ENCODE results near the gene TMED9.
A peak's percentile ranks its signal among the peaks of the same experiment; 100 is the strongest.

The TMED9 gene

DNA sequence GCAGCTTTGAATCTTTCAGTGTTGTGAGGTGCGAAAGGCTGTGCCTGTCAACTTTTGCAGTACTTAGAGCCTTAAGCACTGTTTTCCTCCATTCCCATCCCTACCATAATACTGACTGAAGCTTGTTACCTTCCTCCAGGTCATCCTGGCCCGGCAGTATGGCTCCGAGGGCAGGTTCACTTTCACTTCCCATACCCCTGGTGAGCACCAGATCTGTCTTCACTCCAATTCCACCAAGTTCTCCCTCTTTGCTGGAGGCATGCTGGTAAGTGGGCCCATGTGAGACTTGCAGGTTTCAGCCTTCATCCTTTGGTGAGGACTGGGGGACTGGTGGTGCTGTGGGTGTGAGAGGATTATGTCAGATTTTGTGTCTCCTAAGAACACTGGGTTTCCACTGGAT, 1.5 kb downstream of the TMED9 start:
- Histone ChIP-seq H3K4me3 (ENCODE audit: low read length) (peak overlapping the region; percentile 10), H3K27me3 (ENCODE audit: insufficient read depth, low read length) (peaks cover 8% of the 10 kb centered on the region), H3K9me3 (ENCODE audit: low read length) (peaks cover 2% of the 10 kb centered on the region), H3K4me1 (ENCODE audit: insufficient read depth, low read length) (peaks cover 9% of the 10 kb centered on the region), H2AFZ (ENCODE audit: low read depth, low read length) (no peak overlapping the region), H3K36me3 (ENCODE audit: insufficient read depth, low read length) (peaks cover 37% of the 10 kb centered on the region)

GRCh38 chr5:177594071-177594470, 2.1 kb downstream of the TMED9 start:
- no peak overlapping the region for H3K4me3 ChIP-seq (ENCODE audit: low read length)

GRCh38 chr5:177595026-177595585, 3.1 kb downstream of the TMED9 start:
- Histone ChIP-seq H3K4me1 (ENCODE audit: insufficient read depth, low read length) (peaks cover 9% of the 10 kb centered on the region), H3K9me3 (ENCODE audit: low read length) (peaks cover 2% of the 10 kb centered on the region), H3K4me3 (ENCODE audit: low read length) (no peak overlapping the region), H2AFZ (ENCODE audit: low read depth, low read length) (no peak overlapping the region), H3K36me3 (ENCODE audit: insufficient read depth, low read length) (peaks cover 37% of the 10 kb centered on the region), H3K27me3 (ENCODE audit: insufficient read depth, low read length) (peaks cover 4% of the 10 kb centered on the region)

More at GRCh38 chr5:177594071-177594470, 2.1 kb downstream of the TMED9 start:
- Histone ChIP-seq H2AFZ (ENCODE audit: low read depth, low read length) (no peak overlapping the region), H3K36me3 (ENCODE audit: insufficient read depth, low read length) (peaks cover 37% of the 10 kb centered on the region), H3K27me3 (ENCODE audit: insufficient read depth, low read length) (peaks cover 5% of the 10 kb centered on the region), H3K4me1 (ENCODE audit: insufficient read depth, low read length) (peaks cover 9% of the 10 kb centered on the region), H3K9me3 (ENCODE audit: low read length) (peaks cover 2% of the 10 kb centered on the region)

- H3K9me3 ChIP-seq (ENCODE audit: low read length), result peaks cover 2% of the 10 kb centered on the region
- H3K4me3 ChIP-seq (ENCODE audit: low read length), result no peak overlapping the region
These were observed 4.2 kb downstream of the TMED9 start for GRCh38 chr5:177595991-177596774.

GRCh38 chr5:177596775-177597238, 4.8 kb downstream of the TMED9 start:
- H3K4me3 ChIP-seq (ENCODE audit: low read length), result no peak overlapping the region
- H3K4me1 ChIP-seq (ENCODE audit: insufficient read depth, low read length), result peaks cover 16% of the 10 kb centered on the region
- no peaks in the 10 kb centered on the region for H3K27me3 ChIP-seq (ENCODE audit: insufficient read depth, low read length)
- peaks cover 2% of the 10 kb centered on the region for H3K9me3 ChIP-seq (ENCODE audit: low read length)
- no peak overlapping the region for H2AFZ ChIP-seq (ENCODE audit: low read depth, low read length)
- peaks cover 37% of the 10 kb centered on the region for H3K36me3 ChIP-seq (ENCODE audit: insufficient read depth, low read length)

More at GRCh38 chr5:177595991-177596774, 4.2 kb downstream of the TMED9 start:
- peaks cover 16% of the 10 kb centered on the region for H3K4me1 ChIP-seq (ENCODE audit: insufficient read depth, low read length)
- H3K36me3 ChIP-seq (ENCODE audit: insufficient read depth, low read length), result peaks cover 37% of the 10 kb centered on the region
- no peaks in the 10 kb centered on the region for H3K27me3 ChIP-seq (ENCODE audit: insufficient read depth, low read length)
- H2AFZ ChIP-seq (ENCODE audit: low read depth, low read length), result no peak overlapping the region

GRCh38 chr5:177598477-177598876, 6.5 kb downstream of the TMED9 start:
- Histone ChIP-seq H3K4me1 (ENCODE audit: insufficient read depth, low read length) (peaks cover 11% of the 10 kb centered on the region), H3K36me3 (ENCODE audit: insufficient read depth, low read length) (peaks cover 34% of the 10 kb centered on the region), H3K27me3 (ENCODE audit: insufficient read depth, low read length) (no peaks in the 10 kb centered on the region), H2AFZ (ENCODE audit: low read depth, low read length) (no peak overlapping the region), H3K4me3 (ENCODE audit: low read length) (no peak overlapping the region), H3K9me3 (ENCODE audit: low read length) (peaks cover 2% of the 10 kb centered on the region)

- H3K4me1 ChIP-seq (ENCODE audit: insufficient read depth, low read length), result peaks cover 11% of the 10 kb centered on the region
- peaks cover 20% of the 10 kb centered on the region for H3K36me3 ChIP-seq (ENCODE audit: insufficient read depth, low read length)
- no peaks in the 10 kb centered on the region for H3K27me3 ChIP-seq (ENCODE audit: insufficient read depth, low read length)
- peaks cover 2% of the 10 kb centered on the region for H3K9me3 ChIP-seq (ENCODE audit: low read length)
- peak within 1 kb of the TSS; percentile 87 for H2AFZ ChIP-seq (ENCODE audit: low read depth, low read length)
- H3K4me3 ChIP-seq (ENCODE audit: low read length), result peak within 1 kb of the TSS; percentile 76
These were observed 7.9 kb downstream of the TMED9 start, which contains the start of gene B4GALT7 for GRCh38 chr5:177599731-177600507. TSS of gene B4GALT7 (plus strand) at chr5:177600132. CDS start at chr5:177600211, 79 bp downstream.

GRCh38 chr5:177600508-177601018, 8.6 kb downstream of the TMED9 start:
- H3K27me3 ChIP-seq (ENCODE audit: insufficient read depth, low read length), result no peaks in the 10 kb centered on the region
- peak overlapping the region; percentile 6 for H2AFZ ChIP-seq (ENCODE audit: low read depth, low read length)
- H3K4me1 ChIP-seq (ENCODE audit: insufficient read depth, low read length), result peaks cover 11% of the 10 kb centered on the region
- peak overlapping the region; percentile 76 for H3K4me3 ChIP-seq (ENCODE audit: low read length)
- peaks cover 2% of the 10 kb centered on the region for H3K9me3 ChIP-seq (ENCODE audit: low read length)
- peaks cover 14% of the 10 kb centered on the region for H3K36me3 ChIP-seq (ENCODE audit: insufficient read depth, low read length)

DNA sequence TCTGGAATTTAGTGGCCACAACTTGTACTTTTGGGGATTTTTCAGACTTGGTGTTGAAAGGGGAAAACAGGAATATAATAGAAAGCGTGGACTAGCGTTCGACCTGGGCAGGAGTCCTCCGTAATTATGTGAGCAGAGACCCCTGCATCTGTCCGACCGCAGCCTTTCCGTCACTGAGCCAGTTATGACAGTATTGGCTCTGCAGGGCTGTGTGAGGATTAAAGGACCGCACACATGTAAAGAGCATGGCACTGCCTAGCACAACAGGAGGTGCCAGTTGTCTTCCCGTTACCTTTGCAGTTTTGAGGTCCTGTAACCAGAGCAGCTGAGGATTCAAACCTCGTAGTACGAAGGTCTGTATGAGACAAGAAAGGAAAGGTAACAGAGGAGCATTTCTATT, 9.1 kb downstream of the TMED9 start:
- peaks cover 2% of the 10 kb centered on the region for H3K9me3 ChIP-seq (ENCODE audit: low read length)
- peak overlapping the region; percentile 76 for H3K4me3 ChIP-seq (ENCODE audit: low read length)

DNA sequence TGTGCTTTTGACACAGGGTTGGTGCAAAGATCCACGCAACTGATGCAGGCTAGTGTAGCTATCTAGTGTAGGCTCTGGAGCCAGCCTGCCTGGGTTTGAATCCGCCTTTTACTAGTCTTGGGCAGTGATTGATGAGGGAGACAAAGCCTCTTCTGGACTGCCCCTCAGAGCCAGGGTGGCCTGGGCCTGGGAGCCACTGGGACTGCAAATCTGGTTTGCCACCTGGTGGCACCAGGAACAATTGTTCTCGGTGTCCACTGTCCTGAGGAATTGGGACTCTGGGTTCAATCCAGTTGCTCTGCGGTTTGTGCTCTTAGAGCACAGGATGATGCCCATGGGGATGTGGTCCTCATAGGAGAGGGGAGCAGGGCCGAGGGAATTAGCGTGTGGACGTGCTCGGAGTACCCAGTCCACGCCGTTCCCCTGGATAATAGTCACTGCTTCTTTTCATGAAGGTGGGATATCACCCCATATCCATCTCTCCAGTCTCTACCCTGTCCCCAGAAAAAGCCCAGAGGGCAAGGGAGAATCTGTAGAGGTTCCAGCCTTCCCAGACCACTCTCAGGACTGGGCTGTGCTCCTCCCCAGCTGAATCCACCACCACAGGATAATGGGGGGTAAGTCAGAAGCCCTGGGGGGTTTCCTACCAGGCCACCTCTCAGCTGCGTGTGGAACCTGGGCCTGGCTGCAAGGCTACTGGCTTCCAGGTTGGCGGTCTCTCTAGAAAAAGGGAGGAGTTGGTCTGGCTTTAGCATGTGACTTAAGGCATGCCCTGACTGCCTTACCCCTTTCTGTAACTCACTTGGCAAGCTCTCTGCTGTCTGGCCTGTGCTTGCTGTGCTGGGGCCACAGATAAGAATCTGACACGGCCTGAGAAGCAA, 9.8 kb downstream of the TMED9 start:
- peak overlapping the region; percentile 76 for H3K4me3 ChIP-seq (ENCODE audit: low read length)
- no peak overlapping the region for H2AFZ ChIP-seq (ENCODE audit: low read depth, low read length)
- H3K27me3 ChIP-seq (ENCODE audit: insufficient read depth, low read length), result no peaks in the 10 kb centered on the region
- peaks cover under 1% of the 10 kb centered on the region for H3K36me3 ChIP-seq (ENCODE audit: insufficient read depth, low read length)
- peaks cover 11% of the 10 kb centered on the region for H3K4me1 ChIP-seq (ENCODE audit: insufficient read depth, low read length)
- no peaks in the 10 kb centered on the region for H3K9me3 ChIP-seq (ENCODE audit: low read length)

More for the DNA sequence above, 9.1 kb downstream of the TMED9 start:
- peaks cover 8% of the 10 kb centered on the region for H3K36me3 ChIP-seq (ENCODE audit: insufficient read depth, low read length)
- no peak overlapping the region for H2AFZ ChIP-seq (ENCODE audit: low read depth, low read length)
- peaks cover 11% of the 10 kb centered on the region for H3K4me1 ChIP-seq (ENCODE audit: insufficient read depth, low read length)
- no peaks in the 10 kb centered on the region for H3K27me3 ChIP-seq (ENCODE audit: insufficient read depth, low read length)

DNA sequence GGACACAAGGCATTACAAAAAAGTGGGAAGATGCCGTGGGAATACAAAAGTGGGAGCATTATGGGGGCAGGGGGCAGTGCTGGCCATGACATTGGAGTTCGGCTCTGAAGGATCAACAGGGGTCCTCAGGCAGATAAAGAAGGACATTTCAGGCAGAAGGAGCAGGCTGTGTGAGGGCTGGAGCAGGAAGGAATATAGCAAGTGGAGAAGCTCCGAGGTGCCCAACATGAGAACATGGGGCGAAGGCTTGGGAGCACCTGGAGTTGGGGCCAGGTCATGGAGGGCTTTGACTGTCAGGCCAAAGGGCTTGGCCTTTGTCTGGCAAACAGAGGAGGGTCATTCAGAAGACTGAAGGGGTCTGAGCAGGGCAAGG, 10.4 kb downstream of the TMED9 start:
- no peak overlapping the region for H2AFZ ChIP-seq (ENCODE audit: low read depth, low read length)
- H3K4me1 ChIP-seq (ENCODE audit: insufficient read depth, low read length), result peaks cover 16% of the 10 kb centered on the region
- H3K27me3 ChIP-seq (ENCODE audit: insufficient read depth, low read length), result no peaks in the 10 kb centered on the region
- no peak overlapping the region for H3K4me3 ChIP-seq (ENCODE audit: low read length)
- H3K36me3 ChIP-seq (ENCODE audit: insufficient read depth, low read length), result no peaks in the 10 kb centered on the region
- H3K9me3 ChIP-seq (ENCODE audit: low read length), result no peaks in the 10 kb centered on the region

DNA sequence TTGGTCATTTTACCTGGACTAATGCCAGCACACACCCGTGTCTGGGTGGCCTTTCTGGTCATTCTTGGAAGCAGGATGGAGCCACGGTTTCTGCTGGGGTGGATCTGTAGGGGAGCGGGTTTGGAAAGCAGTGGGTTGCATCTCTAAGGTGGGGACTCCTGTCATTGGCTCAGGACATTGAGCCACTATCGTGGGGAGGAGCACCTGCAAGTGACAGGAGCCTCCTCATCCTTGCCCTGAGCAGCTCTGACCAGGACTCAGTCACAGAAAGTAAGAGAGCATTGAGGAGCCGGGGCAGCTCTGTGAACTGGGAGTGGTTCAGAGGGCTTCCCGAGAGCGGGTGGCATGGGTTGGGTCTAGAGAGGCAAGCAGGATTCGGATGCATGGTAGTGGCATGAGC, 11.6 kb downstream of the TMED9 start:
- H3K4me1 ChIP-seq (ENCODE audit: insufficient read depth, low read length), result peaks cover 23% of the 10 kb centered on the region

More for the DNA sequence above, 11.6 kb downstream of the TMED9 start:
- Histone ChIP-seq H3K4me3 (ENCODE audit: low read length) (no peak overlapping the region), H3K27me3 (ENCODE audit: insufficient read depth, low read length) (no peaks in the 10 kb centered on the region), H2AFZ (ENCODE audit: low read depth, low read length) (no peak overlapping the region), H3K9me3 (ENCODE audit: low read length) (no peaks in the 10 kb centered on the region), H3K36me3 (ENCODE audit: insufficient read depth, low read length) (no peaks in the 10 kb centered on the region)

All from neuron (in vitro differentiated cells).